GM18526 (cell line): Measurements from ENCODE around the gene TUT7.

Experiments
- POLR2A ChIP-seq: IDR thresholded peaks from 3 replicates; pipeline ENCODE4 v1.6.1; 2011; ENCODE audit not compliant: insufficient read length; ENCODE audit errors: extremely low read depth

The TUT7 gene

DNA sequence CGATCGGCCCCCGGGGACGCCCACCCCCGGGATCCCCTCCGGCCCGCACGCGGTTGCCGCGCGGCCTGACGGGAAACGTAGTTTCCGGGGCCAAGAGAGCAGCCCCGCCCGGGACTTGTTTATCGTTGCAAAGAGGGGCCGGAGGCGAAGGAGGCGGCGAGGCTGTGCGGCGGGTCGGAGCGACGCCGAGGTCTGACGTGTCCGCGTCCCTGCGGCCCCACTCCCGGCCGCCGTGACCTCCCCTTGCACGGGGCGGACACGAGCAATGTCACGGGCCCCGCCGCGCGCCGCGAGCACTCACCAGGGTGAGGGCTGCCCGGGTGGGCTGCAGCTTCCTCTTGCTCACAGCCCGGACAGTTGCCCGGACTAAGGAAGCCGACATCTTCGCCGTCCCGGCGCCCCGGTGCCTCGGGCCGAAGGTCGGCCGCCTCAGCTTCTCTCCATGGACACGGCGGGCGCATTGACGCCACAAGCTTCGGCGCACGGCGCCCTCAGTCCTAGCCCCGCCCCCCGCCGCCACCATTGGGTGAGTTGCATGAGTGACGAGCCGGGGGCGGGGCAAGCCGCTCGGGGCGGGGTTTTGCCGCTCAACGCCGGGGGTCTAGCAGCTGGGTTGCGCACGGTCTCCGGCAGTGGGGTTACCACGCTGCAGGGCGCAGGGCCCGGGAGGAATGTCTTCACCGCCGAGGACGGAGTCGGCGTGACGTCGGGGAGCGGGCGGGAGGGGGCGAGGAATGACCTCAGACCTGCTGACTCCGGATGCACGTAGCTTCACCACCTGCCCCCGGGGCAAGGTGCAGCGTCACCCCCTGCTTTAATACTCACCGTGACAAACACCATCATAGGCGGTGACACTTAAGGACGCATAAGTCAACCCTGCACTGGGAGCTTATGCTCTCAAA is 71.9 kb downstream of the TUT7 start, which contains the start of gene ISCA1:
Gene ISCA1 (minus strand): TSS at position 462 of the 902 bp plus-strand sequence. CDS start 80 bp downstream, at position 382.
- peak; percentile 62 for TF ChIP-seq POLR2A

DNA sequence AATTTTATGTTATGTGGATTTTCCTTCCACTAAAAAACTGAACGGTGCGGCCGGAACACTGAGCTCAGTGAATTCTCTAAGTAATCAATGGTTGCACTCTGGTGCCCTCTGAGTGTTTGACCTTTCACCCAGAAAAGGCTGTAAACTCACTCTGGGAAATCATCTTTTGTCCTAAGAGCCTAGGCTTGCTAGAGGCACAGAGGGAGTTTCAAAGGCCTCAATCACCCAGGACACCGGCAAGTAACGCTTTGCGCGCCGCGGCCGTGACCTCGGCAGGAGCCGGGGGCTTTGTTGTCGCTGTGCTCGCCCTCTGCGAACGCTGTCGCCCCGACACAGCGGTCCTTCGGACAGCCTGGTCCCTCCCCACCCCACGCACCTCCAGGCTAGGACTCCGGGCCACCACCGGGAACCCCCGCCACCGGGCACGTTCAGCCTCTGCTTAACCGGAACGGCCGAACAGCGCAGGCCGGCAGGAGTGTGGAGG is 72.6 kb downstream of the TUT7 start:
- no peak for TF ChIP-seq POLR2A

DNA sequence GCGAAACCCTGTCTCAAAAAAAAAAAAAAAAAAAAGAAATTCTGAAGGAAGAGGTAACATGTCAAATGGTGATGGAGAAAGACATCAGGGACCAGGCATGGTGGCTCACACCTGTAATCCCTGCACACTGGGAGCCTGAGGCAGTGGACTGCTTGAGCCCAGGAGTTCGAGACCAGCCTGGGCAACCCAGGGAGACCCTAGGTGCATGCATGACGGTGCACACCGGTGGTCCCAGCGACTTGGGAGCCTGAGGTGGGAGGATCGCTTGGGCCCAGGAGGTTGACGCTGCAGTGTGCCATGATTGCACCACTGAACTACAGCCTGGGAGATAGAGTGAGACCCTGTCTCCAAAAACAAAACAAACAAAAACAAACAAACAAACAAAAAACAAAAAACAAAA is 73.6 kb downstream of the TUT7 start:
- no peak for TF ChIP-seq POLR2A

DNA sequence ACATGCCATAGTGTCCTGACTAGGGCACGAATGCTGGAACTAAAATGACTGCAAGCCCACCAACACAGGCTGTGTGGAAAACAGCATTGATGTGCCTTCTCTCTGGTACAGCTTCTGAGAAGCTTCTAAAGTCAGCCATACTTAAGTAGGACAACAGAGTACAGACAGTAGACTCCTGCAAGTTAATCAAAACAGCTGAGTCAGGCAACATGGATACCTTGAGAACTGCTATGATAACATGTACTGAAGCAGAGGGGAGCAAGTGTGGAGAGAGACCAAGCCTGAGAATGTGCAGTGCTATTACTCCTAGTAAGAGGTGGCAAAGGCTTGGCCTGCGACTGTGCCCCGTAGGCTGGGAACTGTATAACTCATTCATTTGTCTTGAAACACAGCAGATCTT is 74.4 kb downstream of the TUT7 start:
- TF ChIP-seq POLR2A = no peak

DNA sequence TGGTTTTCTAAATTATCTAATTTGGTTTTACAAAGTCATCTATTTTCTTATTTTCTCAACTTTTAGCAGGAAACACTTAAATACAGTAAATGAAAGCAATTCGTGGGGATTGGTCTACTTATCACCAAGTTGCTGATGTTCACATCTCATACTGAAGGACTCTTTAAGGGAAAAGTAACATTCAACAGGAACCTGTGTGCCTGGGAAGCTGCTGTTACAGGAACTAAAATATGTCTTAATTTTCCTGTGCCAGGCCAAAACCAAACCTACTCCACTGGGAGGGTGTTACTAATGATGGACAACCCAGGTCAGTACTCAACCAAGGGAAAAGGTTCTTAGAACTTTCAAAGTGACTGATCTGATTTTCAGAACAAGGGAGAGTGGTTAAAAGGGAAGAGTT is 77.1 kb downstream of the TUT7 start:
- no peak for TF ChIP-seq POLR2A

DNA sequence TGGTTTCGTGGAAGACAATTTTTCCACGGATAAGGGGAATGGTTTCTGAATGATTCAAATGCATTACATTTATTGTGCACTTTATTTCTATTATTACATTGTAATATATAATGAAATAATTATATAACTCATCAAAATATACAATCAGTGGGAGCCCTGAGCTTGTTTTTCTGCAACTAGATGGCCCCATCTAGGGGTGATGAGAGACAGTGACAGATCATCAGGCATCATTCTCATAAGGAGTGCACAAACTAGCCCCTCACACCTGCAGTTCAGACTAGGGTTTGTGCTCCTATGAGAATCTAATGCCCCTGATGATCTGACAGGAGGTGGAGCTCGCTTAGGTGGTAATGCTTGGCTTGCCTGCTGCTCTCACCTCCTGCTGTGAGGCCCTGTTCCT is 78.2 kb downstream of the TUT7 start:
- no peak for TF ChIP-seq POLR2A

DNA sequence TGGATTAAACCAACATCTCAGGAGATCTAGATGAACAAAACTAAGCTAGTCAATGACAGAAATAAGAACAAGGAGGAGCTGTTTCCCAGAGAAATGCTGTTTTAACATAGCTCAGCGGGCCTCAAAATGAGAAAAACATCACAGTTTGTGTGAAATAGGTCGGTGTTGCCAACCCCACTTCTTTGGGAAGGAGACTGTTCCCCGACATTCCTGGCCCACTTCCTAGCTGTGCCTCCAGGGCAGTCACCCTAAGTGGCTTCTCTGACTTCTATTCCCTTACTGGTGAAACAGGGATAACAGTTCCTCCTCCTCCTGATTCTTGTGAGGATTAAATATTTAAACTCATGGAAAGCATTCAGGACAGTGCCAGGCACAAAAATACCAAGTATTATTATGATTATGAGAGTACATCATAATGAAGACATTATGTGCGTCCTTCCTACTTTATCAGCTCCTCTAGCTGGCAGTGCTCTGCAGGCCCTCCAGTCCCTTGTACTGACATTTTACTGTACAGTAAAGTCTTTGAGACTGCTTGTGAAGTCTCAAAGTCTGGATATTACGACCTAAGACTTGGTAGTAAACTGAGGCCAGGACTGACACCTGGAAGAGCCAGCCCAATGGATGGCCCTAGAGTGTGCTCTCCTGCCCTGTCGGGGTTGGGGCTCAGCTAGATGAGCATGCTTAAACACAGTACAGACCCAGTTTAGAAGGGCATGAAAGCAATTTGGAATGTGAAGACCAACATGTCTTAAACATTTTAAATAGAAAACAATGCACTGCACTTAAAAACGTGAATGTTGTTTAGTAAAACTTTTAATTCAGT is 79.2 kb downstream of the TUT7 start:
- no peak for TF ChIP-seq POLR2A

DNA sequence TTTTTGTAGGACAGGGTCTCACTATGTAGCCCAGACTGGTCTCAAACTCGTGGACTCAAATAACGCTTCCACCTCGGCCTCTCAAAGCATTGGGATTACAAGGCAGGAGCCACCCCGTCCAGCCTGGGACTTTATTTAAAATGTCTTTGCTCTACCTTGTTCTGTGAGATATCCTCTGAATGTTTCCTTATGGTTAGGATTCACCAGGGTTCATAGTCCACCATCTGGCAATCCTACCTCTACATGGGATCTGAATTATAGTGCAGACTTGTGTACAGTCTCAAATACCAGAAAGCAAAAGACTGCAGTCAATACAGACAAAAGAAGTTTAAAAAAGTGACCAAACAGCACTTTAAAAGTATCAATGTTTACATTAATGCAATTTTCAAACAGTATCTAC is 82.0 kb downstream of the TUT7 start:
- no peak for TF ChIP-seq POLR2A

DNA sequence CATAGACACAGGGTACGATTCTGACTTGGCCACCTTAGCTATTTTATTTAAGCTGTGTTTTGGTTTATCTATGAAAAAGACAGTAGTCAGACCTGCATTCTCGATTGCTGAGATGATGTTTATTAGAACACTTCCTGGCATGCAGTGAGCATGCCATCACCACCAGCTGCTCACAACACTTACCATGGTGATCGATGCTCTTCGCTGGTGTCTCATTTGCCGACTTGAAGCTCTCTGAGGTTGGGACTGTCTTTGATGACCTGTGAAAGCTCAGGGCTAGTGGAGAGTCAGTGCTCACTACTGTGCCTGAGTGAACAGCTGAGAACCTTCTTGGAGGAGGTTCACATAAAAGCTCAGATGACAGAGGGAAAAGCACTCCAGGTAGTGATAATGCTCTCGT is 90.3 kb downstream of the TUT7 start:
- TF ChIP-seq POLR2A = no peak

DNA sequence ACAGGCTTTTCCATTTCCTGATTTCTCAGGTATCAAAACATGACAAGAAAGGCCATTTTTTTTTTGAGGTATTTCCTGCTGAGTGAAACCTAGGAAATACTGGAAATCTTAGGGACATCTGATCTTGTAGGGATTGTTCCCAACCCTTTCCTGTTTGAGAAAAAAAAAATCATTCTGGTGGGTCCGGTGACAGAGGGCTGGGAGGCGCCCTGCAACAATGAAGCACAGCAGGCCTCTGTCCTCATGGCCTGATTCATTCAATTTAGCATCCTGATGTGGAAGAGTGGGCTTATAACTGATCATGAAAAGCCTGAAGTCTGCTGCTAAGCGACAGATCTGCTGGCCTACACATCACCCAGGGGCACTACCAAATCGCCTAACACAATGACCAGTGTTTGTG is 91.7 kb downstream of the TUT7 start:
- no peak for TF ChIP-seq POLR2A

DNA sequence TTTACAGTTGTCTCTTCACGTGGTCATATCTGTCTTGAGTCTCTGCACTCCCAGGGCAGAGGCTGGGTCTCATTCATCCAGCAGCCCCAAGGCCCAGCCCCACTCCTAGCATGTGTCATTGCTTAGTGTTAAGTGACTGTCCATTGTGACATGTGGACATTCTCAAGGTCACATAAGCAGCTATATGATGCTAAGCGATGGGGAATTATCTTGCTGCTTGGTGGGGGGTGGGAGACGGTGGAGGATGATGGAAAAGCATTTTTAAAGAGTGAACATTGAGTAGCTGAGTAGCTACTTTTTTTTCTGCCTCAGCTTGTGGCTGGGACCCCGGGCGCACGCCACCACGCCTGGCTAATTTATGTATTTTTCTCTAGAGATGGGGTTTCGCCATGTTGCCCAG is 94.7 kb downstream of the TUT7 start, which contains the start of gene C9orf153:
Gene C9orf153 (minus strand): TSS at position 101 of the 400 bp plus-strand sequence. CDS start 30,054 bp downstream, outside the sequence.
- TF ChIP-seq POLR2A = no peak

DNA sequence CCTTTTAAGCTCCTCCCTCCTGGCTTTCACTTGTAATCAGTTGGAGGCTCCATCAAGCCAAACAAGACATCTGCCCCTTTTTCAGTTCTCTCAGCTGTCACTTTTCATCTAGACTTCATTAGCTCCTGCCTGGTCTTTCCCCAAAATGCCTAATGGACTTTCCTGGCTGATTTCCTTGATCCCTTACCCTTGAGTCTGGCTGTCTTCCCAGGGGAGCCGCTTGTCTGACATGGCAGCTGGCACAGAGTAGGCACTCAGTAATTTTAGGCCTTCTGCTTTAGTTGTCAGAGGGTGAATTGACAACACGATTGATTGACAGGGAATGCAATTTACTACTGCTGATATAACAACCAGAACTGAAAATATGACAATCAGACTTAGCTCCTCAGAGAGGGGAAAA is 96.8 kb downstream of the TUT7 start:
- no peak for TF ChIP-seq POLR2A

DNA sequence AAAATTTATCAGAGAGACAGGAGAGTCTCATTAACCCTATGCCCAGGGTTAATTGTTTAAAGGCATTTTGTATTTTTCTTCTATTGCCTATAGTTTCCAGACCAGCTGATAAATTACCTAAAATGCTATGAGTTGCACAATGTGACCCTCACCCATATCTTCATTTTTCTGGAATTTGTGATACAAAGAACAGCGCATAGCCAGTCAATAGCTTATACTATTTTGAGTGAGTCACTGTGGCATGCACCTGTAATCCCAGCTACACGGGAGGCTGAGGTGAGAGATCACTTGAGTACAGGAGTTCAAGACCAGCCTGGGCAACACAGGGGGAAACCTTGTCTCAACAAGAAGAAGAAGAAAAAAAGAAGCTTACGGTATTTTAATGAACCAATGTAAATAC is 97.6 kb downstream of the TUT7 start:
- no peak for TF ChIP-seq POLR2A

DNA sequence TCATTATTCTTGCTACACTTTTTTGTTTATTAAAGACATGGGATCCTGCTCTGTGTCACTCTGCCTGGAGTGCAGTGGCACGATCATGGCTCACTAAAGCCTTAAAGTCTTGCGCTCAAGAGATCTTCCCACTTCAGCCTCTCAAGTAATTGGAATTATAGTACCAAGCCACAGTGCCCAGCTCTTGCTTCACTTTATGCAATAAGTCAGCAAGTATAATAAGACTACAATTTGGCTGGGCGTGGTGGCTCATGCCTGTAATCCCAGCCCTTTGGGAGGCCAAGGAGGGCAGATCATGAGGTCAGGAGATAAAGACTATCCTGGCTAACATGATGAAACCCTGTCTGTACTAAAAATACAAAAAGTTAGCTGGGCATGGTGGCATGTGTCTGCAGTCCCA is 100.6 kb downstream of the TUT7 start:
- no peak for TF ChIP-seq POLR2A

DNA sequence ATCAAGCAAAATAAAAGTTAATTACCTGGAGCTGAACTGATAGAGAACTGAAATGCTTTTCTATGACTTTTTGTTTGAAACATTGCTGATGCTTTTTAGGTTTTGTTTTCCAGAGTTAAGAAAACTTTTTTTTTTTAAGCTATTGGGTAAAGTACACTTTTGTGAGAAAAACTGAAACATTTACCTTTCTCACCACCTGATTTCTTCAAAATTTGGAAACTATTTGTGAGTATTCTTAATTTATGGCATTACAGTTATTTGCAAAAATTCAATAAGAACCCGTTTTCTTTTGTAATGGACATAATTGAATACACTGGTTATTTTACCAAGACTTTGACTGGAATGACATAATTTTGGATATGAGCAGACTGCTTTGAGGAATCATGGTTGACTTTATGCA is 101.3 kb downstream of the TUT7 start:
- TF ChIP-seq POLR2A = no peak

DNA sequence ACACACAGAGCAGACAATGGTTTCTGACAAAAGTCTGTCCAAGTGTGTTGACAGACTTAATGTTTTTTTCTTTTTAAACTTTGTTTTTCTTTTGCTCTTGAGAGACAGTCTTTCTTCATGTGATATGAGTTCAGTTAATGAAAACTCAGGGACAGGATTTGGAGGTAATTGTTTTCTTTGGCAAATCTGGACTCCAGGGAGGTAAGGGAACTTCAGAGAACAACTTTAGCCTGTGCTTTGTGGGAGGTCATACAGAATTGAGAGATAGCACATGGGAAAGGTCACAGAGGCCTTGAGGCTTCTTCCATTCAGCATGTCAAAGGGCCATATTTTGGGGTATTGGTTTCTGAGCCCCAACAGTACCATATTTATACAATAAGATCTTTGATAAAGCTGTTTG is 104.1 kb downstream of the TUT7 start:
- no peak for TF ChIP-seq POLR2A

DNA sequence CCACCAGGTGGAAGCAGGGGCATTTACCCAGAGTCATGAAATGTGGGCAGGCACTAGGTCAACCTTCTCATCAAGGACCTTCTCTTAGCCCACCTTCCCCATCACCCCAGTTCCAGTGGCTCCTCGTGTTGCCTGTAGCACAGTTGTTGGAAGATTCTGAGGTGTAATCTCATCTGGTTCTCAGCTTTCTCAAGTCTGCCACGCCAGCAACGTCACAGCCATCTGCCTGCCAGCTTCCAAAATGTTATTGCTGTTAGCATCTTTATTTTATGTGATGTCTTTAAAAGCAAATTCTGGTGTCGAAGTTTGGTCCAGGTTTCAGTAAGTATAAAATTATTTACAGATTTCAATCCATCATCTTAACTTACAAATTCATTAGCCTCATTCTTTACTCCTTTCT is 105.5 kb downstream of the TUT7 start:
- TF ChIP-seq POLR2A = no peak

DNA sequence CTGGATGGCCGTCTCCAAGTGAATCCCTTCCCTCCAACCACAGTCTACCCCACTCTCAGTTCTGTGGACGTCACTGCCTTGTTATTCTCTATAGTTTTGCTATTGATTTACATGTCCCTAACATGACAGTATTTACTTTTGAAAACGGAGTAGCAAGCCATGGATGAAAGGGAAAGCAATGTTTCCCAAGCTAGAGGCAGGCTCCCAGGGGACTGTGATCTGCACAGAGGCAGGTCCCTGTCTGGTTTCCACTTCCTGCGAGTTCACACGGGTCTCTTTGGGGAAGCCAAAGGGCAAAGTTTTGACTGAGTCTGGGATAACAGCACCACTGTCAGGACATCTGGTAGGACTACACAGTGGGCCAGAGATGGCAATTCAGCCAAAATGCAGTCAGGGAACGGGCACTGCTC is 107.5 kb downstream of the TUT7 start:
- TF ChIP-seq POLR2A = no peak
